Left kidney (tissue), 1 donor: Measurements from ENCODE around the gene HOXB9. TPM values are rescaled to one million over a fixed set of nuclear protein-coding genes. Genes with fewer than 3 reads are reported as not detected.

ENCODE experiments used
- polyA plus RNA-seq: library from polyadenylated mRNA; unstranded; fragments of 120-200 nt; gene quantifications from one replicate; pipeline ENCODE4 v1.2.1, GENCODE V29; 2013; ENCODE audit not compliant: insufficient read length

Gene HOXB9
- polyA plus RNA-seq, 1 donor: 65.6 TPM

Other genes starting within 250 kb of the HOXB9 start
- gene SKAP1, start 196.1 kb downstream of the HOXB9 start, polyA plus RNA-seq: 12.7 TPM
- 0.38 TPM for gene HOXB1, start 95.3 kb downstream of the HOXB9 start, polyA plus RNA-seq
- gene HOXB2, start 81.2 kb downstream of the HOXB9 start, polyA plus RNA-seq: 45.4 TPM
- gene HOXB4, start 48.0 kb downstream of the HOXB9 start, polyA plus RNA-seq: 16.8 TPM
- 224 TPM for gene HOXB3, start 36.1 kb downstream of the HOXB9 start, polyA plus RNA-seq
- gene HOXB5, start 32.6 kb downstream of the HOXB9 start, polyA plus RNA-seq: 38.2 TPM
- gene HOXB6, start 21.4 kb downstream of the HOXB9 start, polyA plus RNA-seq: 98.2 TPM
- gene HOXB7, start 15.3 kb downstream of the HOXB9 start, polyA plus RNA-seq: 39.8 TPM
- gene HOXB8, start 11.1 kb downstream of the HOXB9 start, polyA plus RNA-seq: 44.8 TPM
- gene PRAC1, start 96.2 kb upstream of the HOXB9 start, polyA plus RNA-seq: not detected
- not detected for gene PRAC2, start 96.8 kb upstream of the HOXB9 start, polyA plus RNA-seq
- gene HOXB13, start 102.4 kb upstream of the HOXB9 start, polyA plus RNA-seq: not detected
- gene TTLL6, start 190.9 kb upstream of the HOXB9 start, polyA plus RNA-seq: 0.35 TPM
- 94.4 TPM for gene CALCOCO2, start 204.7 kb upstream of the HOXB9 start, polyA plus RNA-seq